ENCODE data around the gene C11orf97.

The C11orf97 gene

DNA sequence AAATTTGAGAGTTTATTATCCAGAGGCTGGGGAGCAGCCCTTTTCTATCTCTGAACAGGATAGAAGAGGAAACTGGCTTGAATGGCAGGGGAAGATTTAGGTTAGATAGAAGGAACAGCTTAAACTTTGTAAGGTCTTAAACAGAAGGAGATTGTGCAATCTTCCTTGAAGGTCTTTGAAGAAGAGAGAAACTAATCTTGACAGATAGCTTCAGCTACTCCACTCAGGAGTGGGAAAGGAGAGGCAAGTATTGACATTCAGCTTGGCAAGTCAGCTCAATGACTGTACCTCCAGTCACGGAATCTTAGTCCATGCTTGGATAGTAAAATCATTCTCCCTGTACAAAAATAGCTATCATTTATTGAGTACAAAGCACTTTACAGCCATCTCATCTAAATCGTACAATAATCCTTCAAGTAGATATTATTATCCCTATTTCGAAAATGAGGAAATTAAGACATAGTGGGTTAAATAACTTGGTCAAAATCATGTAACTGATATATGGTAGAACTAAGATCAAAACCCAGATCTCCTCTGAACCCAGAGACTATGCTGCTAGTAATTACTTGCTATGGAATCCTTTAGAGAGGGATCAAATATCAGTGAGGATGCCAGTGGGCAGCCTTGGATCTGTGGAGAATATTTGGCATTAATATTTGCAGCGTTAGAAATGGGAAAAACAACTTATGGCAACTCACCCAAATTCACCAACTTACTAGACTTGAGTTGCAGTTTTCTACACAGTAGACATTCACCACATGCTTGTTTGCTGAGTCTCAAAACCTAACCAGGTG, 14.6 kb downstream of the C11orf97 start:
- no peak overlapping the region for H3K4me2 ChIP-seq
- no peak overlapping the region for H3K4me3 ChIP-seq (IDR thresholded peaks at IDR 0.05; ENCODE audit: insufficient read depth, low read depth, low read length)
- H3K36me3 ChIP-seq (ENCODE audit: insufficient read depth), result no peaks in the 10 kb centered on the region
- no peak overlapping the region for H3K27ac ChIP-seq
- no peaks in the 10 kb centered on the region for H3K27me3 ChIP-seq (ENCODE audit: insufficient read depth, low read depth)
- no peaks in the 10 kb centered on the region for H4K20me1 ChIP-seq (ENCODE audit: insufficient read depth)
- H3K9ac ChIP-seq, result no peak overlapping the region
- H3K4me1 ChIP-seq (ENCODE audit: low read depth, poor library complexity, severe bottlenecking), result peaks cover 11% of the 10 kb centered on the region
- H2AFZ ChIP-seq (ENCODE audit: low read depth), result no peak overlapping the region
- TF ChIP-seq, protein P1, sequence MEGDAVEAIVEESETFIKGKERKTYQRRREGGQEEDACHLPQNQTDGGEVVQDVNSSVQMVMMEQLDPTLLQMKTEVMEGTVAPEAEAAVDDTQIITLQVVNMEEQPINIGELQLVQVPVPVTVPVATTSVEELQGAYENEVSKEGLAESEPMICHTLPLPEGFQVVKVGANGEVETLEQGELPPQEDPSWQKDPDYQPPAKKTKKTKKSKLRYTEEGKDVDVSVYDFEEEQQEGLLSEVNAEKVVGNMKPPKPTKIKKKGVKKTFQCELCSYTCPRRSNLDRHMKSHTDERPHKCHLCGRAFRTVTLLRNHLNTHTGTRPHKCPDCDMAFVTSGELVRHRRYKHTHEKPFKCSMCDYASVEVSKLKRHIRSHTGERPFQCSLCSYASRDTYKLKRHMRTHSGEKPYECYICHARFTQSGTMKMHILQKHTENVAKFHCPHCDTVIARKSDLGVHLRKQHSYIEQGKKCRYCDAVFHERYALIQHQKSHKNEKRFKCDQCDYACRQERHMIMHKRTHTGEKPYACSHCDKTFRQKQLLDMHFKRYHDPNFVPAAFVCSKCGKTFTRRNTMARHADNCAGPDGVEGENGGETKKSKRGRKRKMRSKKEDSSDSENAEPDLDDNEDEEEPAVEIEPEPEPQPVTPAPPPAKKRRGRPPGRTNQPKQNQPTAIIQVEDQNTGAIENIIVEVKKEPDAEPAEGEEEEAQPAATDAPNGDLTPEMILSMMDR (conservative IDR thresholded peaks at IDR 0.05; ENCODE audit: low read depth, low read length), result no peak
- H3K79me2 ChIP-seq (ENCODE audit: insufficient read depth, low read depth), result no peaks in the 10 kb centered on the region

DNA sequence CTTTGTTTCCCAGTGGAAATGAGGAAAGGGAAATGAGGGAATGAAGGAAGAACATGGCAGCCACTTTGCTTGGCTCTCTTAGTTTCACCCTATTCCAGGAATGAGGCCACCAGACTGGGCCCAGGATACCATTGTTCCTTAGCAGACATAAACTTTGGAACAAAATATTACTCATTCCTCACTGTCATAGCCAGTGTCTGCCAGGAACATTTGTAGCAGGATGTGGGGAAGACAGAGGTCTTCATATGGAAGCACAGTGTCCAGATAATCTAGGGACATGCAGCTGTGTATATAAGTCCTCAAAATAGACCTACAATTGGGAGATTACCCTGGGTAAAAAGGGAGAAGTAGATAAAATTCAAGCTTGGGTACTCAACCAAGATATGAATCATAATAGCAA, 16.3 kb downstream of the C11orf97 start:
- Histone ChIP-seq H3K27me3 (ENCODE audit: insufficient read depth, low read depth) (no peaks in the 10 kb centered on the region), H3K36me3 (ENCODE audit: insufficient read depth) (no peaks in the 10 kb centered on the region), H2AFZ (ENCODE audit: low read depth) (no peak overlapping the region)

DNA sequence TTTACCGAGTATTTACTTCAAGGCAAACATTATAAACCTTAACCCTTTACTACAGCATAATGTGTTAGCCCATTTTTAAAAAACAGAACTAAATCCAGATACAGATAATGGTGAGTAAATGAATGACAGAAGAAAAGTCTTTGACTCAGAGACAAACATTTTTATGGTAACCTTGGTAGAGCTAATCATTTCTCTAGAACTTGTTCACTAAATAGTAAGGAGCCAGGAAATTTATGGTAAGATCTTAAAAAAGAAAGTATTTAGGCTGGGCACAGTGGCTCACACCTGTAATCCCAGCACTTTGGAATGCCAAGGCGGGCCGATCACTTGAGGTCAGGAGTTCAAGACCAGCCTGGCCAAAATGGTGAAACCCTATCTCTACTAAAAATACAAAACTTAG, 19.9 kb downstream of the C11orf97 start:
- Histone ChIP-seq H3K4me1 (ENCODE audit: low read depth, poor library complexity, severe bottlenecking) (no peaks in the 10 kb centered on the region), H4K20me1 (ENCODE audit: insufficient read depth) (no peaks in the 10 kb centered on the region), H3K79me2 (ENCODE audit: insufficient read depth, low read depth) (no peaks in the 10 kb centered on the region), H2AFZ (ENCODE audit: low read depth) (no peak overlapping the region), H3K36me3 (ENCODE audit: insufficient read depth) (no peaks in the 10 kb centered on the region), H3K9ac (no peak overlapping the region), H3K27ac (no peak overlapping the region), H3K27me3 (ENCODE audit: insufficient read depth, low read depth) (no peaks in the 10 kb centered on the region), H3K4me3 (IDR thresholded peaks at IDR 0.05; ENCODE audit: insufficient read depth, low read depth, low read length) (no peak overlapping the region), H3K4me2 (no peak overlapping the region)
- TF ChIP-seq, protein P1 (conservative IDR thresholded peaks at IDR 0.05; ENCODE audit: low read depth, low read length), result no peak

More for the DNA sequence above, 16.3 kb downstream of the C11orf97 start:
- H3K27ac ChIP-seq, result no peak overlapping the region
- TF ChIP-seq, protein P1 (conservative IDR thresholded peaks at IDR 0.05; ENCODE audit: low read depth, low read length), result no peak
- H3K4me3 ChIP-seq (IDR thresholded peaks at IDR 0.05; ENCODE audit: insufficient read depth, low read depth, low read length), result no peak overlapping the region
- no peaks in the 10 kb centered on the region for H3K79me2 ChIP-seq (ENCODE audit: insufficient read depth, low read depth)
- H4K20me1 ChIP-seq (ENCODE audit: insufficient read depth), result no peaks in the 10 kb centered on the region
- no peak overlapping the region for H3K4me2 ChIP-seq
- peaks cover 11% of the 10 kb centered on the region for H3K4me1 ChIP-seq (ENCODE audit: low read depth, poor library complexity, severe bottlenecking)
- no peak overlapping the region for H3K9ac ChIP-seq

DNA sequence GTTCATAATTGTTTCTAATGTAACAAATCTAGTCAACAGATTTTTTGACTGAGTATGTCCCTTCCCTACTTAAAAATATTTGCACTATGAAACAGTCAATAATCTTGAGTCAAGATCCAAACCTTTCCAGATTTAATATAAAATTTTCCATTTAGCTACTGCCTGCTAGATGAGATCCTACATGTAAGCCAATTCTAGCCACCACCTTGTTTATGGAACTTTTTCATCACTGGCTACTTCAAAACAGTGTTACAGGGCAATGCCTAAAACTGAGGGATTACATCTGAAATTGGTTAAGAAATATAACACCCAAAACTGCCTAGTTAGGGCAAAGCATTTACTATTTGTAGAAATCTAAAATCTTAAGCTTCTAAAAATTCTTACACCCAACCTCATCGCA, 20.9 kb downstream of the C11orf97 start:
- Histone ChIP-seq H3K27ac (no peak overlapping the region), H3K36me3 (ENCODE audit: insufficient read depth) (no peaks in the 10 kb centered on the region), H3K4me1 (ENCODE audit: low read depth, poor library complexity, severe bottlenecking) (no peaks in the 10 kb centered on the region), H3K4me2 (no peak overlapping the region), H4K20me1 (ENCODE audit: insufficient read depth) (no peaks in the 10 kb centered on the region), H3K9ac (no peak overlapping the region), H3K27me3 (ENCODE audit: insufficient read depth, low read depth) (no peaks in the 10 kb centered on the region), H3K4me3 (IDR thresholded peaks at IDR 0.05; ENCODE audit: insufficient read depth, low read depth, low read length) (no peak overlapping the region), H3K79me2 (ENCODE audit: insufficient read depth, low read depth) (no peaks in the 10 kb centered on the region), H2AFZ (ENCODE audit: low read depth) (no peak overlapping the region)
- TF ChIP-seq, protein P1 (conservative IDR thresholded peaks at IDR 0.05; ENCODE audit: low read depth, low read length), result no peak
